ENCODE measurements around the gene CTDSPL.
"Not testable (repeated sequence)": the region's sequence is repeated elsewhere in the genome, so short reads cannot be mapped to it uniquely, and the experiment has no call there.

CTDSPL gene

DNA sequence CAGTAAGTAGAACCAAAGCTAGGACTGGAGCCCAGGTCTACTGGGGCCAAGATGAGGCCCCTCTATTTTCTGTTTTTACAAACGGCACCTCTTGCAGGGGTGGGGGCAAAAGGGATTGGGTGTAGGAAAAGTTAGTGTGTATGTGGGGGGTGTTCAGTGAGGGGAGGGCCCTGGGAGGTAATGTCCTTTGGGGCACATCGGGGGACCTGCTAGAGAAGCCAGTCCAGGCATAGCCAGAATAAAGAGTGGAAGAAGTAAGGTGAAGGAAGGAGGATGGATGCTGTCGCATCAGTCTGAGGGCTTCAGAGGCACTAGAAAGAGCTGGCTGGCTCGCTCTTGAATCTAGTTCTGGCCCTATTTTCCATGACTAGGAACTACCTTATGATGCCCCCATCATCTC is 165.2 kb downstream of the CTDSPL start:
- DNase-seq, result no peak

- DNase-seq, result no peak
Measured at GRCh38 chr3:38027466-38028465, 166.1 kb downstream of the CTDSPL start.

DNA sequence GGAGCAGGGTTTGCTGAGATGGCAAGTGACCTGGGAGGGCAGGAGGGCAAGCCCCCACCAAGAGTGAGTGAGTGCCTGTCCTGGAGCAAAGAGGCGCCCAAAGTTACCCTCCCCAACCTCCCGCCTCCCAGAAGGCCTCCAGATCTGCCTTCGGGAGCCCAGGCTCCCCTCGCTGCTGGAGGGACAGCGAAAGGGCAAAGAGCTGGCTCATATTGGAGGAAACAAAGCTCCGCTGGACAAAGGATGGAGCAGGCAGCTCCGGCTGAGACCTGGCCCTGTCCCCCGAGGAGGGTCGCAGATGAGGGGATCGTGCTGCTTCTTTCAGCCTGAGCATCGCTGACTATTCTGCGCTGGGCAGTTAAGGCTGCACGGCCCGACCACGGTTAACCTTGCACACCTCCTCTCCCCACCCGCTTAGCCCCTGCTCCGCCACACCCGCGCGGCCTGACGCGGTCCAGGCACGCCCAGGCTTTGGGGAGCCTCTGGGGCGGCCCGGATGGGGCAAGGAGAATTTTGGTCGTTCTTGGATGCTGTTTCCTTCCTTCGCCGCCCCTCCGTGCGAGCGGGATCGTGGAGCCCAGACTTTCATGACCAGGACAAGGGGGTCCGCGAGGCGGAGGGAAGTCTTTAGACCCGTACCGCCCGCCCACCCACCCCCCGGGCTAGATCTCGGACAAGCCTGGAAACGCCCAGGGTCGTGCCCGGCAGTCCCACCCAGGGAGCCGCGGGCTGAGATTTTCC is 167.1 kb downstream of the CTDSPL start:
- no peak for DNase-seq

GRCh38 chr3:38029400-38030125 is 167.9 kb downstream of the CTDSPL start, which contains the start of gene PLCD1:
PLCD1 (minus strand) TSS chr3:38029642; CDS start chr3:38029539, 103 bp downstream.
- DNase-seq, result peak; percentile 23

GRCh38 chr3:38030126-38031021 is 168.7 kb downstream of the CTDSPL start:
- DNase-seq, result no peak

DNA sequence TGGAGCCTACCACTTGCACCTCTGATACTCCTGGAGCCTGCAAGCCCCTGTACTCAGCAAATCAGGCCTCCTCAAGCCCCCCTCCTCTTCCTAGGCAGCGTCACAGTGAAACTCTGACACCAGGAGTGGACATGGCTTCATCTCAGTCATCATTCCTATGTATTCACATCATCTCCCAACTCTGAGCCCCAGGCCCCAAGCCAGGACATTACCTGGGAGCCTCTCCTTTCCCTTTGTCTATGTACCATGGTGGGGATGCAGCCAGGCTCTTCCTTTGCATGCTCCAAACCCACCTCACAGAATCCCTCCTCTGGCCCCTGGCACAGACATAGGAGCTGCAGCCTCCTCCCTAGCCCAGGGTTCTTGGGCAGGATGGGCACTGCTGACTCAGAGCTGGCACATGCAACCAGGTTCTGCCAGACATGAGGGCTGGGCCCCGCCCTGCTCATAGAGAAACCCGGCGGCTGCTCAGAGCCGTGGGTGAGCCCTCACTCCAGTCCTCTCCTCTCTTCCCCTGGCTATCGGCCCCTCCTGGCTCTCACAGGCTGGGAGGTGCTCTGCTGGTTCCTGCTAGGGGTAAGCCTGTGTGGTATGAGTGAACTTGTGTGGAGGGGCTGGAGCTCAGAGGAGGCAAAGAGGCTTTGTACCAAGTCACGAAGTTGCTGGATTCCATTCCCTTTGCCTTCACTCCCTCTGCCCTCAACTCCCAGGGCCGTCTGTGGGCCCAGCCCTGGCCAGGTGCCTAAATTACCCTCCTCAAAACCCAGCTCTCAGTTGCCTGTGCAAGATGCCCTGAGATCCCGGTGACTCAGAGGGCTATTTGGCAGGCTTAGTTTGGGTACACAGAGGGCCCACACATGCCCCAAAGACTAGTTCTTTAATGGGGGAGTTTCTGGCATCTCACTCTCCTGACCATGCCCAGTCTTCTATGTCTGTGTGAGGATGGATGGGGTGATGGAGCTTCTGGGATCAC is 169.6 kb downstream of the CTDSPL start:
- DNase-seq, result peak; percentile 57

- DNase-seq, result no peak
Measured at GRCh38 chr3:38032328-38032865, 170.7 kb downstream of the CTDSPL start.

DNA sequence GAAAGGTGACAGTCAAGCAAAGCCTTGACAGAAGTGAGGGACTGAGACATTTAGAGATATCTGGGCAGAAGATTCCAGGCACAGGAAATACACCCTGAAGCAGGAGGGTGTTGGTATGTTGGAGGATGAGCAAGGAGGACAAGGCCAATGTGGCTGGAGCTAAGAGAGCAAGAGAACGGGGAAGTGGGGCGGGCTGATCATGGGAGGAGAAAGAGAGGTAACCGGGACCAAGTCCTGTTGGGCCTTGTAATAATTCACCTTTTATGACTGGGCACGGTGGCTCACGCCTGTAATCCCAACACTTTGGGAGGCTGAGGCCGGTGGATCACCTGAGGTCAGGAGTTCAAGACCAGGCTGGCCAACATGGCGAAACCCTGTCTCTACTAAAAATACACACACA is 171.9 kb downstream of the CTDSPL start:
- not testable (repeated sequence) for DNase-seq
